GM19351 (cell line): ENCODE results near the gene KLHL3.
"Not testable (repeated sequence)": the region's sequence is repeated elsewhere in the genome, so short reads cannot be mapped to it uniquely, and the experiment has no call there.

ENCODE experiments used
- ATAC-seq: cut with Tn5 transposase; IDR thresholded peaks from one replicate; pipeline ENCODE4 v1.9.1; 2021; ENCODE audit warnings: mild to moderate bottlenecking, moderate library complexity; ENCODE audit not compliant: unreplicated experiment

Gene KLHL3

GRCh38 chr5:137672881-137673280, 63.0 kb downstream of the KLHL3 start:
- ATAC-seq: no peak

DNA sequence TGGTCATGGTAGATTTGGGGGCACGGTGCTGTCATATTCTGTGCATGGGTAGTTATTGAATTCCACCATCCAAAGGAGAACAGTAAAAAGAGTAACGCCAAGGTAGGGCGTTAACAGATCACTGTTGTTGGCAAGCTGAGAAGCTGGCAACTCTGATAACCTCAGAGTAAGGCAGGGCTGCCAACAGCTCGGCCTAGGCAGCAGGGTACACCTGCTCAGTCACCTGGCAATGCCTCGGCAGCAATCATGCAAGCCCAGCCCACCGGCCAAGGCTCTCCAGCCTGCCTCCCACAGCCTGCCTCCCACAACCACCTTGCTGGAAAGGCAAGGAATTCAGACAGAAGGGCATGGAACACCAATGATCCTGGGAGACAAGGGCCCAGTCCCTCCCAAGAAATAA, 63.9 kb downstream of the KLHL3 start:
- no peak for ATAC-seq

DNA sequence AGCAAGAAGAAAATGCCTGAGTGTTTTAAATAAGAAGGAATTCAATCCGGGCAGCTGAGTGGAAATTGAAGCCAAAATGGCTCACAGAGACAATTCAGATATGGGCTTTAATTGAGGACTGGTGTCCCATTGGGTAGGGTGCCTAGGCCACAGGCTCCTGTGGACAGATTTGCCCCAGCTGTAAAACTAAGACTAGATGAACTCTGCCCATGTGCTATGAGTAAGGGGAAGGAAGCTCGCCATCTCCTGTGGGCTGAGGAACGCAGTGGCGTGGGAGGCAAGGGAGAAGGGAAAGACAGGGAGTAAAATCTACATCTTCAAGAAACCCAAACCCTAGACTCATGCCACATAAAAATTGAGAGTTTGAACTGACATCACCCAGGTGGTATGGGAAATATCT, 66.1 kb downstream of the KLHL3 start:
- ATAC-seq: no peak

DNA sequence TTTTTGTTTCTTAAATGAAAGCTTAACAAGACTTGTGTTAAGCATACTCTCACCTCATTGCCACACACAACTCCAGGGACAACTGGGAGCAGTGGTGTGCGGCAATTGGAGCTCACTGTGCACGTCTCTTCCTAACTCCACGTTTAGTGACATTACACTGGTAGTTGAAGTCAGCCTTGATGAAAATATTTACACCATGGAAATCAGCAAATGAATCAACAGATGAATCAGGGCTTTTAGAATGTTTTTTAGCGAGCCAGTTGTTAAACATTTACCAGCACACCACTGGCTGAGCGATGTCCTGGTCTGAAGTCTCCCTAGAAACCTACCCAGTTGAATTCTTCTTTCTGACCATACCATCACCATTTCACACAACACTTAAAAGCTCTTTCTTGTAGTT, 67.3 kb downstream of the KLHL3 start:
- ATAC-seq: no peak

DNA sequence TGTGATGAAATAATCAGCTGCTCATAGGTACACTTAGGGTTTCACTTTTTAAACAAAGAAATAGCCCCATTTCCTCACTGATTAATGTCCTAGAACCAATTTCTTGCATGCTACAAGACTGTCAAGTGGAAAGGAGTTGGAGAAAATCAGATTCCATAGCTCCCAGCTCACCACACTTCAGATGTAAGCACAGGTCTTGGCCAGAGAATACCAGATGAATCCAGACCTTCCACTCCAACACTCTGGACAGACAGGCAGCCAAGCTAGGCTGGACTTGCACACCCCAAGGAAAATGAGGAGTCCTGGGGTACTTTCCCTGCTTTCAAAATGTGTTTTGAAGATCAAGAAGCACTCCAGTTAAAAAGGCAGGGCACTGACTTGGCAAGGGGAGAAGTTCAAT, 68.5 kb downstream of the KLHL3 start:
- no peak for ATAC-seq

GRCh38 chr5:137666901-137667300, 69.0 kb downstream of the KLHL3 start:
- no peak for ATAC-seq

DNA sequence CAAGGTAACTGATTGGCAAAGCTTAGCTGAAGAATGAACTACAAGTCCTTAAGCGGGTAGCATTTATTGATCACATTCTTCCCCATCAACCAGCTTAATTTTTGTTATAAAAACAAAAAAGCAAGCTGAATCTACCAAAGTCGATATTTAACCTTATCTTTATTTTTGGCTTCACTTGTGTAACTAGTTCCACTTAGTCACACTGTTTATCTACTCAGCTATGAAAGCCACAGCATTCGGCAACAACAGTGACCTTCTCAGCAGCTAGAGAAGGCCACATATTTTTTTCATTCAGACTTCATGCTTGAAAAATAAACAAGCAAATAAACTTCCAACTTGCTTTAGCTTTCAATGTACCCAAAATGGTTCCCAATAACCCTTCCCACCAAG, 69.4 kb downstream of the KLHL3 start:
- peak; percentile 47 for ATAC-seq

GRCh38 chr5:137665678-137666460, 70.0 kb downstream of the KLHL3 start:
- peak; percentile 100 for ATAC-seq

GRCh38 chr5:137660349-137660817, 75.5 kb downstream of the KLHL3 start:
- ATAC-seq: peak; percentile 95

GRCh38 chr5:137659209-137659608, 76.7 kb downstream of the KLHL3 start:
- no peak for ATAC-seq

GRCh38 chr5:137658324-137658723, 77.6 kb downstream of the KLHL3 start:
- ATAC-seq: no peak

GRCh38 chr5:137657073-137657472, 78.8 kb downstream of the KLHL3 start:
- no peak for ATAC-seq

DNA sequence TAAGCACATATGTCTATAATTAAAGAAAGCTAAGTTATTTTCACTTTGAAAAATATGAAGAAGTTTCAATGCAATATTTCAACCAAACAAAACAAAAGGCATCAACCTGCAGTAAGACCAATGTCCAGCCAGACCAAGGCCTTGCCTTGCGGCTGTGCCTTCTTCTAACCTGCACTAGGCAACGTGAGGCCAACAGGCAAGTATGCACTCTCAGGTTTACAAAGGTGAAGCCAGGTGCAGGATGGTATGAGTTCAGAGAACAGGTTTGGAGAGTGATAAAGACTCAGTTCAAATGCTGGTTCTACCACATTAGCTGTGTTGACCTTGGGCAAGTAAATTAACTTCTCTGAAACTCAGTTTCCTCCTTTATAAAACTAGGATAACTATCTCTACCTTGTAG, 79.3 kb downstream of the KLHL3 start:
- no peak for ATAC-seq

- ATAC-seq: no peak
These were observed 84.9 kb downstream of the KLHL3 start for GRCh38 chr5:137651022-137651421.

DNA sequence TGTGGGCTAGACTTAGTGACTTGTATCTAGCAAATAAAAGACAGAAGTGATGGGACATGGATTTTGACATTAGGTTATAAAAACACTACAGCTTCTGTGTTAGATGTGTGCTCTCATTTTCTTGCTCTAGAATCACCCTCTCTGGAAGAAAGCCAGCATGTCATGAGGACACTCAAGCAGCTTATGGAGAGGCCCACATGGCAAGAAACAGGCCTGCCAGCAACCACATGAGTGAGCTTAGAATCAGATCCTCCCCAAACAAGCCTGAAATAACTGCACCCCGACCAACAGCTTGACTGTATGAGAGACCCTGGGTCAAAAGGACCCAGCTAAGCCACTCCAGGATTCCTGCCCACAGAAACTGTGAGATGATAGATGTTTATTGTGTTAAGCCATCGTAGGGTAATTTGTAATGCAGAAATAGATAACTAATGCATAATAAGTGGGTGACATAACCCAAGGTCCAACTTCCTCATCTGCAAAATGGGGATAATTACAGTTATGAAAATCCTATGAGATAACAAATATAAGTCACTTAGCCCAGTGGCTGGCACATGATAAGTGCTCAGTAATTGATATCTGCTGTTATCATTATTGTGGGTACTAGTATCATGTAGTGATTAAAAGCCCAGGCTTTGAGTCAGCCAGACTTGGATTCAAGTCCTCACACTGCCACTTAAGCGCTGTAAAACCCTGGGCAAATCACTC, 86.5 kb downstream of the KLHL3 start:
- no peak for ATAC-seq

GRCh38 chr5:137648361-137648760, 87.5 kb downstream of the KLHL3 start:
- ATAC-seq: no peak

DNA sequence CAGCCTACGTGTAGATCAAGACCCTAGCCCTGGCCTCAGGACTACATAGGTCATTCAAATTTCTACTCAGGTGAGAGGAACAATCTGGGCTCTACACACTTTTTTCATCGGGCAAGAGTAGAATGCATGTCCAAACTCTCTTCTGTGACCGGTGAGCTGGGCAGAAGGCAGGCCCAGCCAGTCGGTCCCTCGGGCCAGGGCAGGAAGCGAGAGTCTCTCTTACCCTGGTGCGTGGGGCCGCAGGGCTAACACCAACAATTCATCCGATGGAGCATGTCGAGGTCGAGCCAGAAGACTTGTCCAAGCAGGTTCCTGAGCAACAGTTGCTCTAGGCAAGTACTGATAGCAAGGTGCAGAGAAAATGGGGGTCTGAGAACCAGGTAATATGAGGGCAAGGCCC, 88.5 kb downstream of the KLHL3 start:
- no peak for ATAC-seq

DNA sequence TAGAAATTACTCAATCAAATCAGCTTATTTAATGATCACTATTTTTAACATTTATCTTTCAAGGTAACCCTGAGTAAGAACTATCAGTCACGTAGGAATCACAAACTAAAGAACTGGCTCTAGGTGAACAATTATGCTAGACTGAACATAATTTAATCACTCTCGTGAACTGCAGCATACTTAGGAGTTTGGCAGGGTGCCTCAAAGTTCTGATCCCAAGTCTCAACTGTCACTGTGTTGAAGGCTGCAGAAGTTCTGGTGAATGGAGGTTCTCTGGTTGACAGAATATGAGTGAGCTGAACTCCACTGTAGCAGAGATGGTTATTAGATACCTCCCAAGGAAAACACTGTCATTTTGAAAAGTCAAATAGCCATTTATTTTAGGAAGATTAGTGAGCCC, 89.1 kb downstream of the KLHL3 start:
- no peak for ATAC-seq

- ATAC-seq: not testable (repeated sequence)
These were observed 92.8 kb downstream of the KLHL3 start for GRCh38 chr5:137643081-137643480.

DNA sequence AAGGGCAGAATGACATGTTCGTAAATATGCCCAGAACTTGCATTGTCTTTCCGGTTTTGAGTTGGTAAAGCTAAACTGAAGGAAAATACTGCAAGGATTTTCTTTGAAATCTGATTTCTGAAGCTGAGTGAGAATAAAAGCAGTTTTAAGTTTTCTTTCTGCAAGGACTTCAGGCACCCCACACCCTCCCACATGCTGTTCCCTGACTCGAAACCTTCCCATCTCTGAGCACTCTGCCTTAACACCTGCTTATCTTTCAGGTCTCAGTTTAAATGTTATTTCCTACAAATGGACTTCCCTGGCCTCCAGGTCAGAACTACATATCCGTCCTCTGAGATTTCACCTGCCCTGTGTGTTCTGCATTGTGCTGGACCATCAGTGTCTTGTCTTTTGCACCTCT, 93.8 kb downstream of the KLHL3 start:
- ATAC-seq: no peak

DNA sequence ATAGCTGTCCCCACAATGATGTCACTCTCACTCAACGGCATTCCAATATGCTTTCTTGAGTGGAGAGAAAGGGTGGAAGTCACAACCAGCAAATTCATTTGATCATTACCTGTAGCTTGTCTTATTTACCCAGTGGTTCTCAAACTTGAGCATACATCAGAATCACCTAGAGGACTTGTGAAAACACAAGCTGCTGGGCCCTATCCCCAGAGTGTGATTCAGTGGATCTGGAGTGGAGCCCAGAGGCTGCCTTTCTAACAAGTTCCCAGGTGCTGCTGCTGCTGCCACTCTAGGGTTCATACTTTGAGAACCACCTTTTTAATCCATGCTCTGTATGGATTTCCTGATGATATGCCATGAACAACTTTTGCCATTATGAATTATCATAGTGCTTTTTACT, 94.7 kb downstream of the KLHL3 start:
- no peak for ATAC-seq

DNA sequence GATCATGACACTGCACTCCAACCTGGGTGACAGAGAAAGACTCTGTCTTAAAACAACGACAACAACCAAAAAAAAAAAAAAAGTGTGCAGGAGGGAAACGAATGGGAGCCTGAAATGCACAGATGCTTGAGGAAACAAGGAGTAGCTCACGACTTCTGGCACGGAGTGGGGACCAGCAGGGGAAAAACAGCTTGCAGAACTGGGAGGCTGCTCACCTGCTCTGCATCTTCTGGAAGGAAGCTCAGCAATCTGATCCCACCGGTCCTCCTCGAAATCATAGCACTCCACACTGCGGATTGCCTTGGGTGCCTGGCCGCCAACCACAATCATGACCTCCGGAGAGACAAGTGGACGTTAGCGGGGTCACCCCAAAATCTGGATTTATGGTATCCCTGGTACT, 96.2 kb downstream of the KLHL3 start:
- no peak for ATAC-seq
